ENCODE data around the gene TF.

Gene TF

GRCh38 chr3:133757701-133758567 is 11.7 kb downstream of the TF start:
- no peak overlapping the region for H3K4me2 ChIP-seq (ENCODE audit: low read length, poor library complexity, severe bottlenecking)
- H3K27ac ChIP-seq (ENCODE audit: low read length, poor library complexity, severe bottlenecking), result no peak overlapping the region
- H3K4ac ChIP-seq (ENCODE audit: low read depth in 1 of 2, low read length in 2 of 2), result no peak overlapping the region
- no peaks in the 10 kb centered on the region for H3K9me3 ChIP-seq (ENCODE audit: control insufficient read depth, low read length)
- H4K91ac ChIP-seq (ENCODE audit: low read length), result no peak overlapping the region
- no peaks in the 10 kb centered on the region for H3K4me1 ChIP-seq (ENCODE audit: control insufficient read depth, insufficient read depth, low read depth, low read length)
- no peak overlapping the region for H2BK120ac ChIP-seq (ENCODE audit: low read depth, low read length)
- no peak for DNase-seq
- H3K27me3 ChIP-seq (ENCODE audit: control insufficient read depth in 1 of 2, insufficient read depth in 1 of 2, low read length in 2 of 2), result peaks cover 8 to 9% of the 10 kb centered on the region in 2 experiments
- H2BK12ac ChIP-seq (ENCODE audit: low read length in 2 of 2), result no peak overlapping the region
- no peak overlapping the region for H2BK5ac ChIP-seq (ENCODE audit: low read depth, low read length, poor library complexity, severe bottlenecking)
- no peak overlapping the region for H2AK5ac ChIP-seq (ENCODE audit: low read length, severe bottlenecking)
- H3K79me1 ChIP-seq (replicated peaks; ENCODE audit: low read length, poor library complexity, severe bottlenecking), result no peaks in the 10 kb centered on the region
- H3K36me3 ChIP-seq (ENCODE audit: control insufficient read depth in 1 of 2, insufficient read depth in 2 of 2, low read depth in 1 of 2, low read length in 2 of 2), result no peaks in the 10 kb centered on the region
- H3K23ac ChIP-seq (ENCODE audit: low read length in 2 of 2), result no peak overlapping the region
- H3K14ac ChIP-seq (ENCODE audit: low read length in 2 of 2), result no peak overlapping the region
- H4K8ac ChIP-seq (ENCODE audit: low read length), result no peak overlapping the region
- H2AFZ ChIP-seq (ENCODE audit: low read depth, low read length), result no peak overlapping the region
- 69% methylated on average over 5 of the region's 6 CpGs for WGBS
- no peak overlapping the region for H3K4me3 ChIP-seq (ENCODE audit: insufficient read depth in 1 of 2, low read depth in 1 of 2, low read length in 2 of 2)
- H3K18ac ChIP-seq (ENCODE audit: low read depth in 1 of 2, low read length in 2 of 2), result no peak overlapping the region
- no peak overlapping the region for H2BK15ac ChIP-seq (ENCODE audit: low read depth, poor library complexity, severe bottlenecking)
- H3K9ac ChIP-seq (ENCODE audit: low read length), result no peak overlapping the region

- no peak overlapping the region for H3K27ac ChIP-seq (ENCODE audit: low read length, poor library complexity, severe bottlenecking)
- no peak overlapping the region for H3K23ac ChIP-seq (ENCODE audit: low read length in 2 of 2)
- no peak overlapping the region for H3K9ac ChIP-seq (ENCODE audit: low read length)
- WGBS, result 79% methylated on average over 1 of the region's 1 CpG
- no peak overlapping the region for H2AK5ac ChIP-seq (ENCODE audit: low read length, severe bottlenecking)
- no peak overlapping the region for H2BK15ac ChIP-seq (ENCODE audit: low read depth, poor library complexity, severe bottlenecking)
- no peaks in the 10 kb centered on the region for H3K9me3 ChIP-seq (ENCODE audit: control insufficient read depth, low read length)
- H3K27me3 ChIP-seq (ENCODE audit: control insufficient read depth in 1 of 2, insufficient read depth in 1 of 2, low read length in 2 of 2), result peaks cover 8 to 9% of the 10 kb centered on the region in 2 experiments
- H3K4me1 ChIP-seq (ENCODE audit: control insufficient read depth, insufficient read depth, low read depth, low read length), result no peaks in the 10 kb centered on the region
- no peak overlapping the region for H3K18ac ChIP-seq (ENCODE audit: low read depth in 1 of 2, low read length in 2 of 2)
- H3K36me3 ChIP-seq (ENCODE audit: control insufficient read depth in 1 of 2, insufficient read depth in 2 of 2, low read depth in 1 of 2, low read length in 2 of 2), result no peaks in the 10 kb centered on the region
- no peak overlapping the region for H2BK5ac ChIP-seq (ENCODE audit: low read depth, low read length, poor library complexity, severe bottlenecking)
- H4K8ac ChIP-seq (ENCODE audit: low read length), result no peak overlapping the region
- no peak overlapping the region for H3K4ac ChIP-seq (ENCODE audit: low read depth in 1 of 2, low read length in 2 of 2)
- no peak overlapping the region for H3K4me2 ChIP-seq (ENCODE audit: low read length, poor library complexity, severe bottlenecking)
- no peak overlapping the region for H3K14ac ChIP-seq (ENCODE audit: low read length in 2 of 2)
- H2BK12ac ChIP-seq (ENCODE audit: low read length in 2 of 2), result no peak overlapping the region
- no peak for DNase-seq
- H3K4me3 ChIP-seq (ENCODE audit: insufficient read depth in 1 of 2, low read depth in 1 of 2, low read length in 2 of 2), result no peak overlapping the region
- no peaks in the 10 kb centered on the region for H3K79me1 ChIP-seq (replicated peaks; ENCODE audit: low read length, poor library complexity, severe bottlenecking)
- H4K91ac ChIP-seq (ENCODE audit: low read length), result no peak overlapping the region
- H2BK120ac ChIP-seq (ENCODE audit: low read depth, low read length), result no peak overlapping the region
- no peak overlapping the region for H2AFZ ChIP-seq (ENCODE audit: low read depth, low read length)
Observed at GRCh38 chr3:133758568-133758928, 12.4 kb downstream of the TF start.

- Histone ChIP-seq H4K91ac (ENCODE audit: low read length) (no peak overlapping the region), H2AFZ (ENCODE audit: low read depth, low read length) (no peak overlapping the region), H3K9me3 (ENCODE audit: control insufficient read depth, low read length) (no peaks in the 10 kb centered on the region), H3K79me1 (replicated peaks; ENCODE audit: low read length, poor library complexity, severe bottlenecking) (no peaks in the 10 kb centered on the region), H2BK5ac (ENCODE audit: low read depth, low read length, poor library complexity, severe bottlenecking) (no peak overlapping the region), H3K27ac (ENCODE audit: low read length, poor library complexity, severe bottlenecking) (no peak overlapping the region), H2BK120ac (ENCODE audit: low read depth, low read length) (no peak overlapping the region), H3K36me3 (ENCODE audit: control insufficient read depth in 1 of 2, insufficient read depth in 2 of 2, low read depth in 1 of 2, low read length in 2 of 2) (no peaks in the 10 kb centered on the region), H3K9ac (ENCODE audit: low read length) (no peak overlapping the region), H3K4me2 (ENCODE audit: low read length, poor library complexity, severe bottlenecking) (no peak overlapping the region), H3K23ac (ENCODE audit: low read length in 2 of 2) (no peak overlapping the region), H2BK15ac (ENCODE audit: low read depth, poor library complexity, severe bottlenecking) (no peak overlapping the region), H2AK5ac (ENCODE audit: low read length, severe bottlenecking) (no peak overlapping the region), H3K4me1 (ENCODE audit: control insufficient read depth, insufficient read depth, low read depth, low read length) (no peaks in the 10 kb centered on the region), H3K18ac (ENCODE audit: low read depth in 1 of 2, low read length in 2 of 2) (no peak overlapping the region), H3K4ac (ENCODE audit: low read depth in 1 of 2, low read length in 2 of 2) (no peak overlapping the region), H3K4me3 (ENCODE audit: insufficient read depth in 1 of 2, low read depth in 1 of 2, low read length in 2 of 2) (no peak overlapping the region), H4K8ac (ENCODE audit: low read length) (no peak overlapping the region), H3K14ac (ENCODE audit: low read length in 2 of 2) (no peak overlapping the region), H3K27me3 (ENCODE audit: control insufficient read depth in 1 of 2, insufficient read depth in 1 of 2, low read length in 2 of 2) (peaks cover 8 to 14% of the 10 kb centered on the region in 2 experiments), H2BK12ac (ENCODE audit: low read length in 2 of 2) (no peak overlapping the region)
- 74% methylated on average over 9 of the region's 9 CpGs for WGBS
- DNase-seq, result no peak
Observed at GRCh38 chr3:133758964-133759739, 13.0 kb downstream of the TF start.

- no peak for DNase-seq
- Histone ChIP-seq H3K18ac (ENCODE audit: low read depth in 1 of 2, low read length in 2 of 2) (no peak overlapping the region), H3K4ac (ENCODE audit: low read depth in 1 of 2, low read length in 2 of 2) (no peak overlapping the region), H3K27me3 (ENCODE audit: control insufficient read depth in 1 of 2, insufficient read depth in 1 of 2, low read length in 2 of 2) (peaks cover 8 to 14% of the 10 kb centered on the region in 2 experiments), H3K79me1 (replicated peaks; ENCODE audit: low read length, poor library complexity, severe bottlenecking) (no peaks in the 10 kb centered on the region), H3K4me3 (ENCODE audit: insufficient read depth in 1 of 2, low read depth in 1 of 2, low read length in 2 of 2) (no peak overlapping the region), H2BK5ac (ENCODE audit: low read depth, low read length, poor library complexity, severe bottlenecking) (no peak overlapping the region), H2BK15ac (ENCODE audit: low read depth, poor library complexity, severe bottlenecking) (no peak overlapping the region), H4K91ac (ENCODE audit: low read length) (no peak overlapping the region), H2BK12ac (ENCODE audit: low read length in 2 of 2) (no peak overlapping the region), H3K36me3 (ENCODE audit: control insufficient read depth in 1 of 2, insufficient read depth in 2 of 2, low read depth in 1 of 2, low read length in 2 of 2) (no peaks in the 10 kb centered on the region), H3K4me2 (ENCODE audit: low read length, poor library complexity, severe bottlenecking) (no peak overlapping the region), H2AK5ac (ENCODE audit: low read length, severe bottlenecking) (no peak overlapping the region), H2BK120ac (ENCODE audit: low read depth, low read length) (no peak overlapping the region), H3K9ac (ENCODE audit: low read length) (no peak overlapping the region), H3K23ac (ENCODE audit: low read length in 2 of 2) (no peak overlapping the region), H2AFZ (ENCODE audit: low read depth, low read length) (no peak overlapping the region), H3K14ac (ENCODE audit: low read length in 2 of 2) (no peak overlapping the region), H3K27ac (ENCODE audit: low read length, poor library complexity, severe bottlenecking) (no peak overlapping the region), H4K8ac (ENCODE audit: low read length) (no peak overlapping the region), H3K4me1 (ENCODE audit: control insufficient read depth, insufficient read depth, low read depth, low read length) (no peaks in the 10 kb centered on the region), H3K9me3 (ENCODE audit: control insufficient read depth, low read length) (no peaks in the 10 kb centered on the region)
- 58% methylated on average over 2 of the region's 2 CpGs for WGBS
Observed at GRCh38 chr3:133759740-133760305, 13.6 kb downstream of the TF start.

All from mesenchymal stem cell (in vitro differentiated cells and primary cell).